ENCODE data around the gene XPOT.

The XPOT gene

DNA sequence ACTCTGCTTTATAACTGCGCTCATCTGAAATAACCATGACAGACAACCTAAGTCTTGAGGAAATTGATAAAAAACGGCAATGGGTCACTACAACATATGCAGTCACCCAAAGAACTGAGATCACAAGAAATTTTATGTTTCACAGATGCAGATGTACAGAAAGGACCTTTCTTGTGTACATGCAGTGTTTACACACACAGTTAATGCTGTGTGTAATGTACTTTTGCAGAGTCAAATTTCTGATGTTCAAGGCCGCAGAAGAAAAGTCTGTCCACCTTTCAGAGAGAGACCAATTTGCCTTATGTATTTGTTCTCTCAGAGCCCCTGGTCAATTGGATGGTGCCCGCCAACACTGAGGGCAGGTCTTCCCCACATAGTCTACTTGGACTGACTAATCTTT, 24.8 kb downstream of the XPOT start:
- no peak for DNase-seq

- DNase-seq = no peak
Measured at GRCh38 chr12:64430886-64431285, 26.7 kb downstream of the XPOT start.

DNA sequence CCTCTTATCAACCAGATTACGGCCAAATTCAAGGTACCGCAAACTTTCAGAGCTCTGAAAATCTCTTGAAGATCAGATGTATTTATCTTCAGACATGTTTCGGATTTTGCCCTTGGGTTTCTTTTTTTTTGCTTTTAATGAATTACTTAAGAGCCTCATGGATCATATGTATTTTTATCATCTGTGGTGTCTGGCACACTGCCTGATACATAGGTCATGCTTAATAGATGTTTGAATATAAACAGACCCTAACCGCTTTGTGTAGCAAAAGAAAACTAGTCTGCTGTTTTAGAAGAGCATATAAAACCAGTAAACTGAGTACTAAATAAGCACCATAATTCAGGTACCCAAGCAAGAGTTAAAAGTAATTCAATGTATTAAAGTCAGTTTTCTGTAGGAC, 27.6 kb downstream of the XPOT start:
- no peak for DNase-seq

GRCh38 chr12:64433915-64434314, 29.7 kb downstream of the XPOT start:
- no peak for DNase-seq

- no peak for DNase-seq
Measured at GRCh38 chr12:64440100-64440499, 35.9 kb downstream of the XPOT start.

- no peak for DNase-seq
Measured at GRCh38 chr12:64445490-64445889, 41.3 kb downstream of the XPOT start.

DNA sequence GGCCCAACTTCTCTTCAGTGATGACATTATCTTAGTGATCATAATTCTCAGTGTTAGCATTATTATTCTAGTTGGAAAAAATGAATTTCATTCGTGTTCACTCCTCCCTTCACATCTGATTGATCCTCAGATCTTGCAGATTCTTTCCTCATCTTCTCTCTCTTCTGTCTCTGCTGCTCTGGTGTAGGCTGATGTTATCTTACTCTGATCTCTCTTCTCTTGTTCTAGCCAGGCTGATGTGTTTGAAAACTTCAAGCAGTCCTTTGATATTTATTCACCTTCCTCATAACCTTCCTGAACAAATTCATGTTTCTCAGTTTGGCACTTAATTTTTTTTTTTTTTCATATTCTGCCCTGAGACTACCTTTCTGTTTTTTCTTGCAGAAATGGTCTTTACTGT, 42.1 kb downstream of the XPOT start:
- DNase-seq = no peak

GRCh38 chr12:64450057-64450640, 46.0 kb downstream of the XPOT start:
- DNase-seq = no peak

GRCh38 chr12:64450711-64451486, 46.7 kb downstream of the XPOT start:
- DNase-seq = no peak

- peak; percentile 93 for DNase-seq
Measured at GRCh38 chr12:64451687-64452558, 47.7 kb downstream of the XPOT start, which contains the start of gene TBK1. TSS of gene TBK1 (plus strand) at chr12:64452120. CDS start at chr12:64455871, 3,751 bp downstream.

DNA sequence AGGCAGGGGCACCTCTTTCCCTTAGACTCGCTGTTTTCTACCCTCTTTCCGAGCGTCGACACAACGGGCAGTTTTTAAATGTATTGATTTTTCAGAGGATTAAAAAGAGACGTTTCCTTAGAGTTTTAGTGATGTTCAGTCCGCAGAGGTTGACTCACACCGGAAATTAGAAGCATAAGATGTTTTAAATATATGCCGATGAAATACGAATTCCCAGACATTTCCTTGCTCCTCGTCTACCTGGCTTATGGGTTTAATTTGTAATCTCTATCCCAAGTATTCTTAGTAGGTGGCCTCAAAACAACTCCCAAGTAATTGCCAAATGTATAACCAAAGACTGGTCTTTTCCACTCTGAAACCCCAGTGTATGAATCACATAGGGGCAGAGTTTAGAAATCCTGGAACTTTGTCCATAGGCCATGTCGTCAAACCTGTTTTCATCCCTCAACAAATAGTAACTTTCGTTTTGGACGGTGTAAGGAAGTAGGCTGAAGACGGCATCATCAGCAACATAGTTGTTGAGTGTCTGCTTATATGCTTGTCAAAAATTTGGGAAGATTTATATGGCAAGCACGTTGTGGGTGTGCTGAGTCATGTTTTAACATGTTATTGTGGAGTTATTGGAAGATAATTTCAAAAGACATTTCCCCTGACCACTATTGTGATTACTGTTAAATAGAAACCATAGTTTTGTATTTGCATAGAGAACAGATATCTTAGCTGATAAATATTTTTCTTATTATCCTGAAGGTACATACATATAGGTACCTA, 48.6 kb downstream of the XPOT start:
- peak; percentile 82 for DNase-seq

- no peak for DNase-seq
Measured at GRCh38 chr12:64455506-64455905, 51.3 kb downstream of the XPOT start.

- no peak for DNase-seq
Measured at GRCh38 chr12:64456119-64456518, 51.9 kb downstream of the XPOT start.

GRCh38 chr12:64457032-64457431, 52.8 kb downstream of the XPOT start:
- DNase-seq = peak; percentile 47

DNA sequence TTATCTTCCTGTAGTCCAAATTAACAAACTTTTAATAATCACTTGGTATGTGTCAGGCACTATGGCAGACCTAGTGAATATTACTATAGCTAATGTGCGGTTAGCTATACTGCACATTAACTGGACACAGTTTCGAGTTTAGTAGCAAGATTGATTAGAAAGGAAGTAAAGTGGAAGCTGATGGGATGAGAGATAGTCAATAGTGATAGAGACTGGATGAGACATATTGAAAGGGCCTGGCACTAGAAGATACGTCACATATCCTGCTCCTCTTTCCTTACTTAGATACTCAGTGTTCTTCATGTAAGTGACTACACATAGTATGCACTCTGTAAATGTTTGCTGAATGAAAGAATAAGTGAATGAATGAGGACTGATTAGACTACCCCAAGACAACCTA, 53.3 kb downstream of the XPOT start:
- DNase-seq = no peak

DNA sequence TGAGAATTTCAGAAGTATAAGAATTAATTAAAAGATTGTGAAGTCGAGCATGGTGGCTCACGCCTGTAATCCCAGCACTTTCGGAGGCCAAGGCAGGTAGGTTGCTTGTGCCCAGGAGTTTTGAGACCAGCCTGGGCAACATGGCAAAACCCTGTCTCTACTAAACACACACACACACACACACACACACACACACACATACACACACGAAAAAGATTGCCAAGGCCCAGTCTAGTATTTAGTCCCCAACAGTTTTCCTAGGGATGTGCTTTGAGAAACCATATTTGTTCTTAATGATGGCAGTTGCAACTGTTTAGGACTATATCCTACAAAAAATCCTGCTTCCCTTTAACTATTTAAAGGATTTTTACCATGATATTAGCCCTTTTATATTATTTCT, 53.7 kb downstream of the XPOT start:
- no peak for DNase-seq

- DNase-seq = no peak
Measured at GRCh38 chr12:64459394-64459891, 55.3 kb downstream of the XPOT start.

DNA sequence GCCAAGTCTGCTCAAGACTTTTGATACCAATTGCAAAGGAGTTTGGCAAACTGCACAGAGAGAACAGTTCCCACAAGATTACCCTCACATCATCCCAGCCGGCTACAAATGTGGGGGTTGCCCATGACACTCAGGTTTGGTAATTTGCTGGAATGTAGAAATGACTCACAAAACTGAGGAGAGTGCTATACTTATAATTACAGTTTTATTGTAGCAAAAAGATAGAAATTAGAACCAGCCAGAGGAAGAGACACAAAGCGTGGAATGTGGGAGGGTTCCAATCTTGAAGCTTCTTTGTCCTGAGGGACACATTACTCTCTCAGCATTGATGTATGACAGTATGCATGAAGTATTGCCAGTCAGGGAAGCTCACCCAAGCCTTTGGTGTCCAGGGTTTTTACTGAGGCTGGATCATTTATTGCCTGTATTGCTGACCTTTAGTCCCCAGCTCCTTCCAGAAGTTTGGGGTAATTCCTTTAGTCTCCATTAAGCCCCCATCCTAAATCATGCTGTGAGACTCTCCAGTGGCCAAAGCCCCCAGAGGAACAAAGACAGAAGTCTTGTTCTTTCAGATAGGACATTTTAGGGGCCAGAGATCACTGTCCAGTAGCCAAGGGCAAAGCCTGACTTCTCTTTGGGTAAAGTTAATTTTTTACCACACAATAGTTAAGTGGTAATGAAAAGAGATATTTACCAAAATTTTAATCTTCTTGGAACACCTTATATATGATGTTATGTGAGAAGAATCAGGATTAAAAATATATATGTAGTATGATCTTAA, 57.6 kb downstream of the XPOT start:
- peak; percentile 98 for DNase-seq

DNA sequence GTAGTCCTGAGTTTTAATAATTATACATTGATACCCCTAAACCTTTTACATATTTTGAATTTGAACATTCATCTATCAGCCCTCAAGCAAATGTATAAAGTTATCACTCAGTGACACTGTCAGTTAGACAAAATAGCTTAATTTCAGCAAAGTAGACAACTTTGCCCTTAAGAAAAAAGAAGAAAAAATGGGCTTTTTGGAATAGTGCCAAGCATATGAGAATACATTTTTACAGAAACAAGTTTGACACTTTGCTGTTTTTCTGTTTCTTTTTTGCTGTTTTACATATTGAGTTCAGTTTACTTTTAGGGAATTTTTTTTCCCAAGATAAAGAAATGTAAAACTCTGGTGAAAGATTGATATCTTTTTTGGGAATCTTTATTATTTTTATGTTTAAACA, 62.0 kb downstream of the XPOT start:
- no peak for DNase-seq

DNA sequence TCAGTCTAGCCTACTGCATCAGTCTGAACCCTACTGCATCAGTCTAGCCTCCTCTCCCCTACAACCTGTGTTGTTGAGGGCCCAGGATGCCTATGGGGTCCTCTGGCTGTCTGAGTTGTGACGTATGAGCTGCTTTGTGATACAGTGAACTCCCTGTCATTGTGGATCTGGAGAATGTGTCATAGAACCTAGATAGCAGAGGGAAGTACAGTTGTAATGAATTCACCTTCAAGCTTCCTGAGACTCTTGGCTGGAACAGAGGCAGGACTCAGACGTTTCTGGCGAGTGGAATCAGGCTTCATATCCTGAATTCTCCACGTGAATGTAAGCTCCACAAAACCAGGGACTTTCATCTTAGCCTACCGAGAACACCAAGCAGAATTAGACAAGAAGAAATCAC, 64.8 kb downstream of the XPOT start:
- no peak for DNase-seq

- DNase-seq = no peak
Measured at GRCh38 chr12:64469455-64470142, 65.4 kb downstream of the XPOT start.

Data from NCI-H226 (cell line).